ENCODE data around the gene ATXN7. TPM values are rescaled to one million over a fixed set of nuclear protein-coding genes. Genes with fewer than 3 reads are reported as not detected.

The ATXN7 gene
- total and polyA plus RNA-seq, 10 of the 15 experiments (the other 5 are each of a cell fraction or from before 2014, with no cell fraction given): 0.83 to 24.6 (median 8.5) TPM

- SMC1A ChIA-PET (ENCODE audit: uncharacterized antibody, unreplicated experiment): interaction anchor here (0.6 to 3.1 kb wide), 5 partner anchors 12 to 27 kb away, joined by 3 to 16 read pairs (median 3); no protein-coding TSS in a partner anchor
- CTCF ChIA-PET: interaction anchor here (1.1 to 8.0 kb wide), 3 partner anchors 13 to 62 kb away, joined by 7 to 154 read pairs (median 58); no protein-coding TSS in a partner anchor
- in situ Hi-C loops (cut with MboI): loop anchor here (5.0 kb wide), 1 partner anchor 638 kb away; no protein-coding TSS in a partner anchor
- no TSS peak for BruUV-seq (replicated peaks)
- intact Hi-C loops (cut with micrococcal nuclease; ENCODE audit: unreplicated experiment): no loop called here
- H3K9me3 ChIP-seq (replicated peaks; ENCODE audit: control insufficient read depth, insufficient read depth, low read length): no peaks in the 10 kb centered on the region
- 97% methylated on average over 13 of the region's 14 CpGs for WGBS (ENCODE audit: insufficient coverage, insufficient replicate concordance, low lambda C conversion rate, missing lambda C conversion rate)
- H3K27me3 ChIP-seq (replicated peaks in 1 of 2; ENCODE audit: control insufficient read depth in 2 of 2, insufficient read depth in 2 of 2, low read length in 1 of 2): no peaks in the 10 kb centered on the region
- no peaks in the 10 kb centered on the region for H4K20me1 ChIP-seq (ENCODE audit: control insufficient read depth, insufficient read depth)
- no peak overlapping the region for H2AFZ ChIP-seq (ENCODE audit: control insufficient read depth, low read depth, low read length)
- no peaks in the 10 kb centered on the region for H3K79me2 ChIP-seq (ENCODE audit: control insufficient read depth, insufficient read depth, low read length)
- no peak for DNase-seq (ENCODE audit: low read depth, low spot score)
- no peak for FAIRE-seq
- no peak overlapping the region for H3K4me2 ChIP-seq (ENCODE audit: control insufficient read depth, insufficient read depth)
- TF ChIP-seq POLR2A (IDR thresholded peaks at IDR 0.05; ENCODE audit: low read depth, low read length) (no peak), SIN3A (IDR thresholded peaks at IDR 0.05; ENCODE audit: low read depth, low read length) (no peak), SKIL (IDR thresholded peaks at IDR 0.05; ENCODE audit: low read depth, poor library complexity, severe bottlenecking) (no peak), BACH1 (IDR thresholded peaks at IDR 0.05; ENCODE audit: borderline replicate concordance) (no peak), POLR2AphosphoS5 (IDR thresholded peaks at IDR 0.05; ENCODE audit: low read length) (no peak), RBBP5 (conservative IDR thresholded peaks at IDR 0.05) (no peak), ESRRA (IDR thresholded peaks at IDR 0.05; ENCODE audit: low read length) (no peak), CTCF (IDR thresholded peaks at IDR 0.05 in 2 of 3, conservative IDR thresholded peaks at IDR 0.05 in 1 of 3; ENCODE audit: control insufficient read depth in 2 of 3, extremely low read depth in 1 of 3, insufficient read depth in 1 of 3, low read depth in 3 of 3, low read length in 3 of 3) (no peak), MXI1 (IDR thresholded peaks at IDR 0.05; ENCODE audit: low read depth, low read length) (no peak), IKZF1 (conservative IDR thresholded peaks at IDR 0.05) (no peak), CHD4 (IDR thresholded peaks at IDR 0.05) (no peak)
- TF ChIP-seq, protein P1, sequence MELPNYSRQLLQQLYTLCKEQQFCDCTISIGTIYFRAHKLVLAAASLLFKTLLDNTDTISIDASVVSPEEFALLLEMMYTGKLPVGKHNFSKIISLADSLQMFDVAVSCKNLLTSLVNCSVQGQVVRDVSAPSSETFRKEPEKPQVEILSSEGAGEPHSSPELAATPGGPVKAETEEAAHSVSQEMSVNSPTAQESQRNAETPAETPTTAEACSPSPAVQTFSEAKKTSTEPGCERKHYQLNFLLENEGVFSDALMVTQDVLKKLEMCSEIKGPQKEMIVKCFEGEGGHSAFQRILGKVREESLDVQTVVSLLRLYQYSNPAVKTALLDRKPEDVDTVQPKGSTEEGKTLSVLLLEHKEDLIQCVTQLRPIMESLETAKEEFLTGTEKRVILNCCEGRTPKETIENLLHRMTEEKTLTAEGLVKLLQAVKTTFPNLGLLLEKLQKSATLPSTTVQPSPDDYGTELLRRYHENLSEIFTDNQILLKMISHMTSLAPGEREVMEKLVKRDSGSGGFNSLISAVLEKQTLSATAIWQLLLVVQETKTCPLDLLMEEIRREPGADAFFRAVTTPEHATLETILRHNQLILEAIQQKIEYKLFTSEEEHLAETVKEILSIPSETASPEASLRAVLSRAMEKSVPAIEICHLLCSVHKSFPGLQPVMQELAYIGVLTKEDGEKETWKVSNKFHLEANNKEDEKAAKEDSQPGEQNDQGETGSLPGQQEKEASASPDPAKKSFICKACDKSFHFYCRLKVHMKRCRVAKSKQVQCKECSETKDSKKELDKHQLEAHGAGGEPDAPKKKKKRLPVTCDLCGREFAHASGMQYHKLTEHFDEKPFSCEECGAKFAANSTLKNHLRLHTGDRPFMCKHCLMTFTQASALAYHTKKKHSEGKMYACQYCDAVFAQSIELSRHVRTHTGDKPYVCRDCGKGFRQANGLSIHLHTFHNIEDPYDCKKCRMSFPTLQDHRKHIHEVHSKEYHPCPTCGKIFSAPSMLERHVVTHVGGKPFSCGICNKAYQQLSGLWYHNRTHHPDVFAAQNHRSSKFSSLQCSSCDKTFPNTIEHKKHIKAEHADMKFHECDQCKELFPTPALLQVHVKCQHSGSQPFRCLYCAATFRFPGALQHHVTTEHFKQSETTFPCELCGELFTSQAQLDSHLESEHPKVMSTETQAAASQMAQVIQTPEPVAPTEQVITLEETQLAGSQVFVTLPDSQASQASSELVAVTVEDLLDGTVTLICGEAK (IDR thresholded peaks at IDR 0.05; ENCODE audit: borderline replicate concordance): no peak
- TF ChIP-seq, protein P2, sequence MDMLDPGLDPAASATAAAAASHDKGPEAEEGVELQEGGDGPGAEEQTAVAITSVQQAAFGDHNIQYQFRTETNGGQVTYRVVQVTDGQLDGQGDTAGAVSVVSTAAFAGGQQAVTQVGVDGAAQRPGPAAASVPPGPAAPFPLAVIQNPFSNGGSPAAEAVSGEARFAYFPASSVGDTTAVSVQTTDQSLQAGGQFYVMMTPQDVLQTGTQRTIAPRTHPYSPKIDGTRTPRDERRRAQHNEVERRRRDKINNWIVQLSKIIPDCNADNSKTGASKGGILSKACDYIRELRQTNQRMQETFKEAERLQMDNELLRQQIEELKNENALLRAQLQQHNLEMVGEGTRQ (IDR thresholded peaks at IDR 0.05; ENCODE audit: borderline replicate concordance, low read depth, low read length): no peak
- POLR2A ChIA-PET: no interaction called here
- H3K4me1 ChIP-seq (ENCODE audit: control insufficient read depth, insufficient read depth, low read length): no peaks in the 10 kb centered on the region
- peaks cover 15 to 30% of the 10 kb centered on the region in 2 experiments for H3K36me3 ChIP-seq (ENCODE audit: control insufficient read depth in 2 of 2, insufficient read depth in 2 of 2, low read length in 1 of 2)
- no peak for ATAC-seq
- RAD21 ChIA-PET (ENCODE audit: unreplicated experiment): interaction anchor here (1.9 kb wide), 1 partner anchor 32 kb away, joined by 6 read pairs; no protein-coding TSS in a partner anchor
- no peak overlapping the region for H3K27ac ChIP-seq (ENCODE audit: control insufficient read depth, insufficient read depth)
- H3K9ac ChIP-seq (ENCODE audit: control insufficient read depth, insufficient read depth, low read length): no peak overlapping the region
- H3K4me3 ChIP-seq: no peak overlapping the region
Measured at GRCh38 chr3:63990204-63990603, 126.5 kb downstream of the ATXN7 start.

Measured in GM12878 (cell line).